Measurements from ENCODE around the gene FOXP1.

- TF ChIP-seq CTCF (IDR thresholded peaks at IDR 0.05) (no peak), POLR2A (IDR thresholded peaks at IDR 0.05) (no peak)
Measured at GRCh38 chr3:71243229-71243628, 340.3 kb downstream of the FOXP1 start.
